22Rv1 (cell line): ENCODE results near the gene EFCAB13.

Experiments
- CTCF ChIP-seq: fragments of 450-650 bp; IDR thresholded peaks from 2 replicates; pipeline ENCODE4 v1.5.1; 2017; ENCODE audit warnings: mild to moderate bottlenecking
- ZFX ChIP-seq: fragments of 450-650 bp; IDR thresholded peaks from 2 replicates; pipeline ENCODE4 v1.6.1; 2017; ENCODE audit warnings: antibody characterized with exemption, borderline replicate concordance

- TF ChIP-seq CTCF, result no peak
- no peak for TF ChIP-seq ZFX
Observed at GRCh38 chr17:47275245-47275984, 48.3 kb upstream of the EFCAB13 start.
